ENCODE measurements around the gene PCDHGA5.
"Not testable (repeated sequence)": the region's sequence is repeated elsewhere in the genome, so short reads cannot be mapped to it uniquely, and the experiment has no call there.

Gene PCDHGA5

GRCh38 chr5:141363952-141364660, at the start of gene PCDHGA5:
TSS of gene PCDHGA5 (plus strand) at chr5:141364162. CDS start at chr5:141364331, 169 bp downstream.
- Histone ChIP-seq H3K9me3 (ENCODE audit: insufficient read depth, low read depth, low read length) (peaks cover 68% of the 10 kb centered on the region), H3K27me3 (ENCODE audit: insufficient read depth, low read length) (no peaks in the 10 kb centered on the region), H3K4me3 (ENCODE audit: low read length) (0 out of 2 replicates have a peak within 1 kb of the TSS, but pooled peaks have one; percentile 23), H3K4me1 (ENCODE audit: insufficient read depth, low read length) (no peaks in the 10 kb centered on the region), H3K27ac (ENCODE audit: low read length) (no peak within 1 kb of the TSS), H3K9ac (ENCODE audit: low read depth, low read length) (no peak within 1 kb of the TSS), H3K36me3 (ENCODE audit: insufficient read depth, low read depth, low read length) (no peaks in the 10 kb centered on the region; the same call in 1 of the 2 replicates)

DNA sequence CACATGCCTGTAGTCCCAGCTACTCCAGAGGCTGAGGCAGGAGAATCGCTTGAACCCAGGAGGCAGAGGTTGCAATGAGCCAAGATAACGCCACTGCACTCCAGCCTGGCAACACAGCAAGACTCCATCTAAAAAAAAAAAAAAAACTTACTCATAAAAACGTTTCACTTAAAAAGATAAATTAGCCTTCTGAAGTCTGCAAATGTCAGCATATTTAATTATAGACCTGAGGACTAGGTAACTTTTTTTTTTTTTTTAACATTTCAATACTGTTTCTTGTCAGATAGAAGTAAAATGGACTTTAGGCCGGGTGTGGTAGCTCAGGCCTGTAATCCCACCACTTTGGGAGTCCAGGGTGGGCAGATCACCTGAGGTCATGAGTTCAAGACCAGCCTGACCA, 47.0 kb upstream of the PCDHGA5 start:
- Histone ChIP-seq H3K36me3 (ENCODE audit: insufficient read depth, low read depth, low read length) (peaks cover 30% of the 10 kb centered on the region), H3K9me3 (ENCODE audit: insufficient read depth, low read depth, low read length) (peaks cover 57% of the 10 kb centered on the region)
- not testable (repeated sequence) for H3K4me3 ChIP-seq (ENCODE audit: low read length)

DNA sequence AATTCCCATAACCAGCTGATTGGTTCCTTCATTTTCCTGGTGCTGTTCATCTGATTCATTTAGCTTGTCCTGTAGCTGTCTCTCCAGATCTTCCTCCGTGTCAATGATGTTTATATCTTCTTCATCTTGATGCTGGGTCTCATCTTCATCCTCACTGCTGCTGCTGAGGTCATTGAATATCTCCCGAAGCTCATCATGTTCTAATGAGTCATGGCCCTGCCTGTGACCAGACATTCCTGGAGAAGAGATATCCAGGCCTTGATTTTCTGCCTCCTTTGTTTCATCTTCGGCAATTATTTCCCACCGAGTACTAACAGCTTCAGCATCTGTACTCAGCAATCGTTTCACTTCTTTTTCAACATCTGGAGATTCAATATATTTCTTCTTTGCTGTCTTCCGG, 44.8 kb upstream of the PCDHGA5 start:
- no peak overlapping the region for H3K9ac ChIP-seq (ENCODE audit: low read depth, low read length)
- peaks cover 54% of the 10 kb centered on the region for H3K9me3 ChIP-seq (ENCODE audit: insufficient read depth, low read depth, low read length)

More for the DNA sequence above, 47.0 kb upstream of the PCDHGA5 start:
- not testable (repeated sequence) for H3K27ac ChIP-seq (ENCODE audit: low read length); H3K27me3 ChIP-seq (ENCODE audit: insufficient read depth, low read length); H3K9ac ChIP-seq (ENCODE audit: low read depth, low read length); H3K4me1 ChIP-seq (ENCODE audit: insufficient read depth, low read length)

DNA sequence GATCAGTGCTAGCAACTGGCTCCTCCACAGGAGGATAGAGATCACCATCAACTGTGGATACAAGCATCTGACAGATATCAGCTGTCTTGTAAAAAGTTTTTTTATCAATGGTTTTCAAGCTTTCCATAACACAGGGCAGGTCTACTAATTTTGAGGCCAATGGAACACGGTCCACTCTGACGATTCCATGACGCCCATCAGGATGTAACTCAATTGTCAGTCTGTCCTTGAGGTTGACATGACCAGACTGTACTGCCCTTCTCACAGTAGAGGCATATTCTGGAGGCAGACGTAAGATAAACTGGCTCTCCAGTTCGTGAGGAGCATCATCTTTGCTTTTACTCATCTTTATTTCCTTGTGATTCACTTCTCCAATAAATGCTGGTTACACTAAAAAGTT, 44.3 kb upstream of the PCDHGA5 start:
- no peaks in the 10 kb centered on the region for H3K27me3 ChIP-seq (ENCODE audit: insufficient read depth, low read length)
- peaks cover 52% of the 10 kb centered on the region for H3K9me3 ChIP-seq (ENCODE audit: insufficient read depth, low read depth, low read length)
- no peaks in the 10 kb centered on the region for H3K4me1 ChIP-seq (ENCODE audit: insufficient read depth, low read length)
- peak overlapping the region; percentile 93 for H3K4me3 ChIP-seq (ENCODE audit: low read length)
- H3K27ac ChIP-seq (ENCODE audit: low read length), result no peak overlapping the region
- H3K36me3 ChIP-seq (ENCODE audit: insufficient read depth, low read depth, low read length), result peaks cover 30% of the 10 kb centered on the region
- H3K9ac ChIP-seq (ENCODE audit: low read depth, low read length), result peak overlapping the region; percentile 99; the same call in 1 of the 2 replicates

More for the DNA sequence above, 44.8 kb upstream of the PCDHGA5 start:
- H3K4me3 ChIP-seq (ENCODE audit: low read length), result peak overlapping the region; percentile 93
- peaks cover 30% of the 10 kb centered on the region for H3K36me3 ChIP-seq (ENCODE audit: insufficient read depth, low read depth, low read length)
- H3K27me3 ChIP-seq (ENCODE audit: insufficient read depth, low read length), result no peaks in the 10 kb centered on the region
- H3K27ac ChIP-seq (ENCODE audit: low read length), result no peak overlapping the region
- H3K4me1 ChIP-seq (ENCODE audit: insufficient read depth, low read length), result no peaks in the 10 kb centered on the region

DNA sequence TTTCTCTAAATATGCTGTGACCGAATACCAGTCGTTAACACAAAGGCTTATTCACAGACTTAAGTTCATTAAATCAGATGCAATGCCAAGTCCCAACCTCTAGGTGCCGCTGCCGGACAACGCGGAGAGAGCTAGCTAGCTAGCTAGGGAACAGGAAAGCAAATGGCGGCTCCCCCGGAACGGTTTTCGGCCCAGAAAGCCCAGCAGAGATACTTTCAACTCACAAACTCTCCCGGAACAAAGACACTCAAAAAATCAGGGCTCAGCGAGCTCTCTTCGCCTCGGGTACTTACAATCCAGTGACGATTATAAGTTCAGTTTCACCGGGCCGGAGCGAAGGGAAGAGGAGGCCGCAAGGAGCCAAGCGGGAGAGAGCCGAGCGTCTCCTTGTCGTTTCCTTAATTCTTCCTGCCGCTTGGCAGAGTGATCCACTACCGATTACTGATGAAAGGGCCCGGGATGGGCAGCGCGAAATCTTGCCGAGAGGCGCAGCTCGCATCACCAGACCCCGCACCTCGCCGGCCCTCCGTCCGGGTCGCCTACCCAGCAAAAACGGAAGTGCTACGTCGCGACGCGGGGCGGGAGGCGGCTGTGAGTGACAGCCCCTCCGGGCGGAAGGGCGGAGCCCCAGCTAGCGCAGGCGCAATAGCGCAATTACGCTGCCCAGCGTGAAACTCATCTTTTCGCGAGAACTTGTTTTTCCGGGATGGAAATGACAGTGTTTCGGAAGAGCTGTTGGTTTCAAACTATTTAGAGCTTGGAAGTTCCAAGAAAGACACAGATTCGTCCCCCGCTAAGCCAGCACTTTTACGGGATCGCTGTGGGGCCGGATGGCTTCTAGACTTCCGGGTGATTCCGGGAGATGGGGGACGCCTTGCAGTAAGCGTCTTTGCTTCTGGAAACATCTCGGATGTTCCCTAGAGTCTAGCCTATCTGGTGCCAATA, 43.5 kb upstream of the PCDHGA5 start, which contains the start of gene TAF7:
Gene TAF7 (minus strand): TSS at position 560 of the 945 bp plus-strand sequence. CDS start 740 bp downstream, outside the sequence.
- Histone ChIP-seq H3K27ac (ENCODE audit: low read length) (peak within 1 kb of the TSS; percentile 11), H3K4me1 (ENCODE audit: insufficient read depth, low read length) (no peaks in the 10 kb centered on the region), H3K36me3 (ENCODE audit: insufficient read depth, low read depth, low read length) (peaks cover 30% of the 10 kb centered on the region), H3K9me3 (ENCODE audit: insufficient read depth, low read depth, low read length) (peaks cover 46% of the 10 kb centered on the region), H3K9ac (ENCODE audit: low read depth, low read length) (peak within 1 kb of the TSS; percentile 99), H3K4me3 (ENCODE audit: low read length) (peak within 1 kb of the TSS; percentile 93), H3K27me3 (ENCODE audit: insufficient read depth, low read length) (no peaks in the 10 kb centered on the region)

GRCh38 chr5:141322261-141322660, 41.7 kb upstream of the PCDHGA5 start:
- H3K27ac ChIP-seq (ENCODE audit: low read length), result no peak overlapping the region
- H3K4me3 ChIP-seq (ENCODE audit: low read length), result no peak overlapping the region
- no peaks in the 10 kb centered on the region for H3K4me1 ChIP-seq (ENCODE audit: insufficient read depth, low read length)
- H3K27me3 ChIP-seq (ENCODE audit: insufficient read depth, low read length), result no peaks in the 10 kb centered on the region
- no peak overlapping the region for H3K9ac ChIP-seq (ENCODE audit: low read depth, low read length)
- peaks cover 43% of the 10 kb centered on the region for H3K9me3 ChIP-seq (ENCODE audit: insufficient read depth, low read depth, low read length)
- peaks cover 23% of the 10 kb centered on the region for H3K36me3 ChIP-seq (ENCODE audit: insufficient read depth, low read depth, low read length)

GRCh38 chr5:141326088-141326854, 37.7 kb upstream of the PCDHGA5 start:
- Histone ChIP-seq H3K27ac (ENCODE audit: low read length) (no peak overlapping the region), H3K9ac (ENCODE audit: low read depth, low read length) (peak overlapping the region; percentile 67; the same call in 1 of the 2 replicates), H3K4me3 (ENCODE audit: low read length) (peak overlapping the region; percentile 66; the same call in 1 of the 2 replicates), H3K27me3 (ENCODE audit: insufficient read depth, low read length) (no peaks in the 10 kb centered on the region), H3K36me3 (ENCODE audit: insufficient read depth, low read depth, low read length) (no peaks in the 10 kb centered on the region), H3K9me3 (ENCODE audit: insufficient read depth, low read depth, low read length) (peaks cover 34% of the 10 kb centered on the region), H3K4me1 (ENCODE audit: insufficient read depth, low read length) (no peaks in the 10 kb centered on the region)

DNA sequence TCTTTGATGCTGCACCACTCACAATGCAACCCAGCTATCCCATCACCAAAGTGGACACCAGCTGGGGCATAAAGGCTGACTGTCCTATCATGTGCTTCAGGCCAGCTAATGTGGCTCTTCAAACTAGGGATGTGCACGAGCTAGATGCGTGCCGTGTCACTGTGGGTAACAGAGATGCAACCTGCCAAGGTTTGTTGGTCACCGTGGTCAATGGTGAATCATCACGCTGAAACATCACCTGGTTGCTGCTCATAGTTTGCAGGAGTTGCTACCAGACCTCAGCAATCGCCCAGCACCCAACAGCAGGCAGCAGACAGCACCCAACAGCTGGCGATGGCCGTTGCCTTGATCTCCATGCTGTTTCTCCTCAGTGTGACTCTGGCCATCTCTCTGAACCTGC, 35.7 kb upstream of the PCDHGA5 start:
- Histone ChIP-seq H3K4me3 (ENCODE audit: low read length) (no peak overlapping the region), H3K9me3 (ENCODE audit: insufficient read depth, low read depth, low read length) (peaks cover 35% of the 10 kb centered on the region)

GRCh38 chr5:141330299-141331080, 33.5 kb upstream of the PCDHGA5 start, which contains the start of gene PCDHGA1:
TSS of gene PCDHGA1 (plus strand) at chr5:141330514.
- Histone ChIP-seq H3K9ac (ENCODE audit: low read depth, low read length) (no peak within 1 kb of the TSS), H3K27me3 (ENCODE audit: insufficient read depth, low read length) (no peaks in the 10 kb centered on the region), H3K27ac (ENCODE audit: low read length) (no peak within 1 kb of the TSS), H3K36me3 (ENCODE audit: insufficient read depth, low read depth, low read length) (no peaks in the 10 kb centered on the region), H3K4me3 (ENCODE audit: low read length) (no peak within 1 kb of the TSS), H3K4me1 (ENCODE audit: insufficient read depth, low read length) (no peaks in the 10 kb centered on the region), H3K9me3 (ENCODE audit: insufficient read depth, low read depth, low read length) (peaks cover 55% of the 10 kb centered on the region)

More for the DNA sequence above, 35.7 kb upstream of the PCDHGA5 start:
- no peaks in the 10 kb centered on the region for H3K27me3 ChIP-seq (ENCODE audit: insufficient read depth, low read length)
- no peaks in the 10 kb centered on the region for H3K4me1 ChIP-seq (ENCODE audit: insufficient read depth, low read length)
- H3K27ac ChIP-seq (ENCODE audit: low read length), result no peak overlapping the region
- no peak overlapping the region for H3K9ac ChIP-seq (ENCODE audit: low read depth, low read length)
- no peaks in the 10 kb centered on the region for H3K36me3 ChIP-seq (ENCODE audit: insufficient read depth, low read depth, low read length)

- H3K36me3 ChIP-seq (ENCODE audit: insufficient read depth, low read depth, low read length); H3K4me3 ChIP-seq (ENCODE audit: low read length); H3K4me1 ChIP-seq (ENCODE audit: insufficient read depth, low read length); H3K27ac ChIP-seq (ENCODE audit: low read length); H3K9ac ChIP-seq (ENCODE audit: low read depth, low read length); H3K27me3 ChIP-seq (ENCODE audit: insufficient read depth, low read length): not testable (repeated sequence)
- H3K9me3 ChIP-seq (ENCODE audit: insufficient read depth, low read depth, low read length), result peaks cover 61% of the 10 kb centered on the region
Measured at GRCh38 chr5:141332571-141332970, 31.4 kb upstream of the PCDHGA5 start.
